CD4-positive, alpha-beta T cell (primary cell): Measurements from ENCODE around the gene TRIM72. TPM values are rescaled to one million over a fixed set of nuclear protein-coding genes. Genes with fewer than 3 reads are reported as not detected.

ENCODE experiments used
- ATAC-seq: fragments of 200-7000 bp; cut with Tn5 transposase; one replicate; pipeline ENCODE4 v1.10.0; 2022; ENCODE audit warnings: mild to moderate bottlenecking; ENCODE audit not compliant: poor library complexity
- CTCF ChIA-PET: fragments of 350-600 bp; sonication (Branson Sonifier 250); formaldehyde crosslinking; loops from one replicate; lab custom pipeline; 2021; ENCODE audit warnings: antibody characterized with exemption, inconsistent platforms; lab: Charles Lee
- POLR2A ChIA-PET: fragments of 350-600 bp; sonication (Branson Sonifier 250); formaldehyde crosslinking; loops from one replicate; lab custom pipeline; 2021; ENCODE audit warnings: antibody characterized with exemption, inconsistent platforms; lab: Charles Lee
- DNase-seq, 14 experiments: peaks; one replicate each; pipeline ENCODE4 v3.0.0-alpha.2; 2013 to 2020; ENCODE audit warnings: mixed read lengths in 2 of 14
- H3K27ac ChIP-seq, 2 donors: one replicate each; pipeline versions ENCODE4 v1.5.1 to v1.7.0; 2013; ENCODE audit warnings: low read length in 2 of 2, low read depth in 1 of 2, mild to moderate bottlenecking in 1 of 2
- H3K27me3 ChIP-seq, 2 experiments: 1 replicate in 1 of 2; 2 replicates in 1 of 2; pipeline versions ENCODE4 v1.6.1 to v1.7.0; 2013; ENCODE audit warnings: low read length in 2 of 2, control low read depth in 1 of 2, mild to moderate bottlenecking in 1 of 2, moderate library complexity in 1 of 2; ENCODE audit not compliant: insufficient read depth in 2 of 2, control insufficient read depth in 1 of 2
- H3K36me3 ChIP-seq: one replicate; pipeline ENCODE4 v1.6.1; 2013; ENCODE audit warnings: low read length, control low read depth; ENCODE audit not compliant: insufficient read depth
- H3K4me1 ChIP-seq: one replicate; pipeline ENCODE4 v1.6.1; 2013; ENCODE audit warnings: low read length, control low read depth; ENCODE audit not compliant: insufficient read depth
- H3K4me3 ChIP-seq: one replicate; pipeline ENCODE4 v1.5.1; 2013; ENCODE audit warnings: mild to moderate bottlenecking, low read length, moderate library complexity
- H3K9me3 ChIP-seq, 2 experiments: 1 replicate in 1 of 2; 2 replicates in 1 of 2; pipeline versions ENCODE4 v1.6.1 to v1.7.0; 2013; ENCODE audit warnings: low read length in 2 of 2, mild to moderate bottlenecking in 2 of 2, control low read depth in 1 of 2, moderate library complexity in 1 of 2; ENCODE audit not compliant: control insufficient read depth in 1 of 2, insufficient read depth in 1 of 2
- H3K27ac Mint-ChIP-seq: one replicate; pipeline ENCODE4 v1.8.0; 2020; ENCODE audit warnings: mixed read lengths
- H3K27me3 Mint-ChIP-seq: one replicate; pipeline ENCODE4 v1.8.0; 2021; ENCODE audit warnings: mixed read lengths
- H3K36me3 Mint-ChIP-seq: one replicate; pipeline ENCODE4 v1.8.0; 2021; ENCODE audit warnings: low read depth, mixed read lengths
- H3K4me1 Mint-ChIP-seq: one replicate; pipeline ENCODE4 v1.8.0; 2021; ENCODE audit warnings: low read depth, mixed read lengths
- H3K4me3 Mint-ChIP-seq: one replicate; pipeline ENCODE4 v1.8.0; 2020; ENCODE audit warnings: mild to moderate bottlenecking, mixed read lengths
- H3K9me3 Mint-ChIP-seq: one replicate; pipeline ENCODE4 v1.8.0; 2020; ENCODE audit warnings: mixed read lengths
- intact Hi-C, 2 experiments: fragments of 100-400 bp; cut with DNase I in 1 of 2; cut with micrococcal nuclease in 1 of 2; formaldehyde crosslinking; loops; one replicate each; pipeline versions ENCODE4 v1.15.1 to v1.9.0; 2023 to 2025; cut with DNase I, micrococcal nuclease
- total RNA-seq, 174 experiments: library from RNA in 2 of 174; stranded (reverse) in 2 of 174; gene quantifications; one replicate each; pipeline ENCODE4 v1.2.3 and lab custom pipeline; 2021 to 2026
- TF ChIP-seq, protein P1 (sequence below): fragments of 200-600 bp; IDR thresholded peaks from one replicate; pipeline ENCODE4 v1.8.0; 2022; ENCODE audit warnings: antibody characterized with exemption, mild to moderate bottlenecking

The TRIM72 gene
- total RNA-seq, 2 experiments from 2014 or later, result 0.17 TPM; not detected in 1

DNA sequence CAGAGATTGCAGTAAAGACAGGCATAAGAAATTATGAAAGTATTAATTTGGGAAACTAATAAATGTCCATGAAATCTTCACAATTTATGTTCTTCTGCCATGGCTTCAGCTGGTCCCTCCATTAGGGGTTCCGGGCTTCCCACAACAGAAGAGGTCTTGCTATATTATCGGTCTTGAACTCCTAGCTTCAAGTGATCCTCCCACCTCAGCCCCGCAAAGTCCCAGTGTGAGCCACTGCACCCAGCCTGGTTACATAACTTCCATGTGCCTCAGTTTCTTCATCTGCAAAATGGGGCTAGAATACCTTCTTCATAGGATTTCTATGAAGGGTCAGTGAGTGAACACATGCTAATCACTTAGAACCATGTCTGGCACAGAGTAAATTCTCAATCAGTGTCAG lies 32.4 kb downstream of the TRIM72 start:
- CTCF ChIA-PET, result no interaction called here

GRCh38 chr16:31248344-31248743 lies 34.4 kb downstream of the TRIM72 start:
- no peak overlapping the region for H3K4me3 ChIP-seq
- H3K4me1 ChIP-seq, result peaks cover 6% of the 10 kb centered on the region
- Mint-ChIP-seq H3K27me3 (no peaks in the 10 kb centered on the region), H3K9me3 (no peaks in the 10 kb centered on the region), H3K4me3 (no peak overlapping the region), H3K27ac (no peak overlapping the region), H3K36me3 (no peaks in the 10 kb centered on the region), H3K4me1 (no peaks in the 10 kb centered on the region)
- ATAC-seq (no peak), DNase-seq (no peak)
- H3K27me3 ChIP-seq, result no peaks in the 10 kb centered on the region
- H3K36me3 ChIP-seq, result no peaks in the 10 kb centered on the region
- H3K27ac ChIP-seq, result no peak overlapping the region
- TF ChIP-seq, protein P1, sequence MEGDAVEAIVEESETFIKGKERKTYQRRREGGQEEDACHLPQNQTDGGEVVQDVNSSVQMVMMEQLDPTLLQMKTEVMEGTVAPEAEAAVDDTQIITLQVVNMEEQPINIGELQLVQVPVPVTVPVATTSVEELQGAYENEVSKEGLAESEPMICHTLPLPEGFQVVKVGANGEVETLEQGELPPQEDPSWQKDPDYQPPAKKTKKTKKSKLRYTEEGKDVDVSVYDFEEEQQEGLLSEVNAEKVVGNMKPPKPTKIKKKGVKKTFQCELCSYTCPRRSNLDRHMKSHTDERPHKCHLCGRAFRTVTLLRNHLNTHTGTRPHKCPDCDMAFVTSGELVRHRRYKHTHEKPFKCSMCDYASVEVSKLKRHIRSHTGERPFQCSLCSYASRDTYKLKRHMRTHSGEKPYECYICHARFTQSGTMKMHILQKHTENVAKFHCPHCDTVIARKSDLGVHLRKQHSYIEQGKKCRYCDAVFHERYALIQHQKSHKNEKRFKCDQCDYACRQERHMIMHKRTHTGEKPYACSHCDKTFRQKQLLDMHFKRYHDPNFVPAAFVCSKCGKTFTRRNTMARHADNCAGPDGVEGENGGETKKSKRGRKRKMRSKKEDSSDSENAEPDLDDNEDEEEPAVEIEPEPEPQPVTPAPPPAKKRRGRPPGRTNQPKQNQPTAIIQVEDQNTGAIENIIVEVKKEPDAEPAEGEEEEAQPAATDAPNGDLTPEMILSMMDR, result no peak
- H3K9me3 ChIP-seq, result no peaks in the 10 kb centered on the region
- intact Hi-C loops, result loop anchor here in 1 of 2 experiments (10.0 kb wide), 1 partner anchor 156 kb away; no protein-coding TSS in a partner anchor
- ChIA-PET POLR2A (no interaction called here), CTCF (interaction anchor here (1.0 kb wide), 1 partner anchor 134 kb away, joined by 3 read pairs; no protein-coding TSS in a partner anchor)

More for the DNA sequence above, 32.4 kb downstream of the TRIM72 start:
- no peaks in the 10 kb centered on the region for H3K4me1 Mint-ChIP-seq
- H3K4me3 ChIP-seq, result no peak overlapping the region
- TF ChIP-seq, protein P1, result no peak
- no peaks in the 10 kb centered on the region for H3K9me3 Mint-ChIP-seq
- no peak for DNase-seq
- H3K27ac ChIP-seq, result no peak overlapping the region
- ATAC-seq, result no peak
- H3K36me3 Mint-ChIP-seq, result no peaks in the 10 kb centered on the region
- no peak overlapping the region for H3K4me3 Mint-ChIP-seq
- H3K27me3 ChIP-seq, result no peaks in the 10 kb centered on the region
- H3K36me3 ChIP-seq, result no peaks in the 10 kb centered on the region
- intact Hi-C loops, result loop anchor here in 1 of 2 experiments (10.0 kb wide), 1 partner anchor 159 kb away; no protein-coding TSS in a partner anchor
- POLR2A ChIA-PET, result no interaction called here
- peaks cover 5% of the 10 kb centered on the region for H3K4me1 ChIP-seq
- H3K27me3 Mint-ChIP-seq, result no peaks in the 10 kb centered on the region
- H3K9me3 ChIP-seq, result no peaks in the 10 kb centered on the region
- H3K27ac Mint-ChIP-seq, result no peak overlapping the region

DNA sequence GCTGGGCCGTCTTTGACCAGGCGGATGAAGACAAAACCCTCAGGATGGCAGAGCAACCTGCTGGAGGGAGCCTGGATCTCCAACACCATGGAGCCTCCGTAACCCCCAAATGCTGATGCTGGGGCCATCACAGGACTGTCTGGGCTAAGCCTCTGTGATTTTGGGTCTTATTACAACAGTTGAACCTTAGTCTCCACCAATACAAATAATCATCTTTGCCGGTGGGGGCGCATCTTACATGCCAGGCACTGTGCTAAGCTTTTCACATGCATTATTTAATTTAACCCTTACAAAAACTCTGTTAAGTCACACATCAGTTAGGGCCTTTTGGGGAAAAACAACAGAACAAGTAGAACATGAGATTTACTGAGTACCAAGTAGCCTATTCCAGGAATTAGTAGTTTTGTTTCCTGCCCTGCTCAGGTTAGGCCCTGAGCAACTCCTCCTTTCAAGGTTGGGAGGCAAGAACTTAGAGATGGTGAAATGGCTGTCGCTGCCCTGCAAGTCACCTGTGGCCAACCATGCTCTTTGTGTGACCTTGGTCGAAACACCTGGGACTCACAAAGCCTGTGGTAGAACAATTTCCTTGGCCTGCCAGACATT lies 37.0 kb downstream of the TRIM72 start:
- no peak overlapping the region for H3K4me3 Mint-ChIP-seq
- H3K27me3 Mint-ChIP-seq, result no peaks in the 10 kb centered on the region
- Histone ChIP-seq H3K4me3 (no peak overlapping the region), H3K27me3 (no peaks in the 10 kb centered on the region), H3K27ac (no peak overlapping the region), H3K4me1 (peaks cover 6% of the 10 kb centered on the region), H3K36me3 (no peaks in the 10 kb centered on the region), H3K9me3 (no peaks in the 10 kb centered on the region)
- H3K4me1 Mint-ChIP-seq, result no peaks in the 10 kb centered on the region
- ATAC-seq, result no peak
- DNase-seq, result no peak
- CTCF ChIA-PET, result no interaction called here
- no peaks in the 10 kb centered on the region for H3K36me3 Mint-ChIP-seq
- TF ChIP-seq, protein P1, result no peak
- H3K27ac Mint-ChIP-seq, result no peak overlapping the region
- no peaks in the 10 kb centered on the region for H3K9me3 Mint-ChIP-seq
- intact Hi-C loops, result no loop called here
- POLR2A ChIA-PET, result no interaction called here
